ENCODE measurements around the gene RNF112. TPM values are rescaled to one million over a fixed set of nuclear protein-coding genes. Genes with fewer than 3 reads are reported as not detected.

RNF112 gene
- total RNA-seq, 3 donors from 2014 or later (not counting 1 experiment from before 2014, with no cell fraction given): 1.0 to 5.1 (median 5.0) TPM

DNA sequence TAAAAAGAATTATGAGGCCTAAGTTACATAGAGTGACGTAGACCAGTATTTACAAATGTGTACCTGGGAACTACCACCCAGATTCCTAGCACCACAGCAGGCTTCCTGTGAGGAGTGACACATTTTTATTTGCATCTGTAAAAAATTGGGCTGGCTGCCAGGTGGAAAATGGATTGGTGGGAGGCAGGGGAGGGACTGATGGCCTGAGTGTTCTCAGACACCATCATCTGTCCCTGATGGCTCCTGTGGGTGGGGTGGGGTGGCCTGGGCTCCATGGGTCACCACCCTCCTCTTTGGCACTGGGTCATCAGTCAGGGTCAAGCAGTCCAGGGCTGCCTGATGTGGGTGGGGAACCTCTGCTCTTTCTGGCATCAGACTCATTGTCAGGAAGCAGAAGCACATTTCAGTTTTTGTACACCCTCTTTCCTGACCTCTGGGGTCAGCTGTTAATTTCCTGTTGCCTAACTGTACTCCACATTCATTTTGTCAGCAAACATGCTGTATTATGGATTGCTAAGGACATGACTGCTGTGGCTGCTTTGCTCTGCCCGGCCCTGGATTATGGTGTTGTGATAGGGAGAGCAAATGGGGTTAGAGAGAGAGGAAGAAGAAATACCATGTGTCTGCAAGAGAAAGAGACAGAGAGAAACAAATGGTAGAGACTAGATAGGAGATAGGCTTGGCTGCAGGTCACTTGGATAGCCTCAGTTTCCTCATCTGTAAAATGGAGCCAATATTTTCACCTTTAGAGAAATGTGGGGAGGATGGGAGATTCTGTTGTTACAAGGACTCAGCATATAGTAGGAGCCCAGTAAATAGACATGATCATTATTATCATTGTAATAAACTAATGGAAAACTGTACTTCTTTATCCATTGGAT lies 12.5 kb upstream of the RNF112 start:
- Histone ChIP-seq H3K27me3 (ENCODE audit: control insufficient read depth, insufficient read depth, low read length) (no peaks in the 10 kb centered on the region), H3K27ac (ENCODE audit: low read length) (no peak overlapping the region), H3K4me1 (ENCODE audit: control insufficient read depth, insufficient read depth, low read length) (no peaks in the 10 kb centered on the region), H3K36me3 (ENCODE audit: control insufficient read depth, insufficient read depth, low read length) (no peaks in the 10 kb centered on the region), H3K9me3 (ENCODE audit: control insufficient read depth, insufficient read depth, low read length) (no peaks in the 10 kb centered on the region), H3K4me3 (ENCODE audit: low read length) (no peak overlapping the region)
- DNase-seq: no peak
- peaks cover 5 to 6% of the 10 kb centered on the region in 2 donors for H3K4me1 Mint-ChIP-seq
- no peak overlapping the region for H3K4me3 Mint-ChIP-seq
- ATAC-seq: no peak
- peak overlapping the region in 1 of 2 donors; percentile 53 for H3K27ac Mint-ChIP-seq
- TF ChIP-seq, protein P1, sequence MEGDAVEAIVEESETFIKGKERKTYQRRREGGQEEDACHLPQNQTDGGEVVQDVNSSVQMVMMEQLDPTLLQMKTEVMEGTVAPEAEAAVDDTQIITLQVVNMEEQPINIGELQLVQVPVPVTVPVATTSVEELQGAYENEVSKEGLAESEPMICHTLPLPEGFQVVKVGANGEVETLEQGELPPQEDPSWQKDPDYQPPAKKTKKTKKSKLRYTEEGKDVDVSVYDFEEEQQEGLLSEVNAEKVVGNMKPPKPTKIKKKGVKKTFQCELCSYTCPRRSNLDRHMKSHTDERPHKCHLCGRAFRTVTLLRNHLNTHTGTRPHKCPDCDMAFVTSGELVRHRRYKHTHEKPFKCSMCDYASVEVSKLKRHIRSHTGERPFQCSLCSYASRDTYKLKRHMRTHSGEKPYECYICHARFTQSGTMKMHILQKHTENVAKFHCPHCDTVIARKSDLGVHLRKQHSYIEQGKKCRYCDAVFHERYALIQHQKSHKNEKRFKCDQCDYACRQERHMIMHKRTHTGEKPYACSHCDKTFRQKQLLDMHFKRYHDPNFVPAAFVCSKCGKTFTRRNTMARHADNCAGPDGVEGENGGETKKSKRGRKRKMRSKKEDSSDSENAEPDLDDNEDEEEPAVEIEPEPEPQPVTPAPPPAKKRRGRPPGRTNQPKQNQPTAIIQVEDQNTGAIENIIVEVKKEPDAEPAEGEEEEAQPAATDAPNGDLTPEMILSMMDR (IDR thresholded peaks at IDR 0.05): no peak
- H3K36me3 Mint-ChIP-seq: no peaks in the 10 kb centered on the region
- intact Hi-C loops (cut with micrococcal nuclease): no loop called here
- 76% methylated on average over 2 of the region's 2 CpGs for WGBS (ENCODE audit: insufficient coverage)
- H3K9me3 Mint-ChIP-seq: no peaks in the 10 kb centered on the region
- peaks cover 0 to 4% of the 10 kb centered on the region in 2 donors for H3K27me3 Mint-ChIP-seq (ENCODE audit: low read depth in 2 of 2)

DNA sequence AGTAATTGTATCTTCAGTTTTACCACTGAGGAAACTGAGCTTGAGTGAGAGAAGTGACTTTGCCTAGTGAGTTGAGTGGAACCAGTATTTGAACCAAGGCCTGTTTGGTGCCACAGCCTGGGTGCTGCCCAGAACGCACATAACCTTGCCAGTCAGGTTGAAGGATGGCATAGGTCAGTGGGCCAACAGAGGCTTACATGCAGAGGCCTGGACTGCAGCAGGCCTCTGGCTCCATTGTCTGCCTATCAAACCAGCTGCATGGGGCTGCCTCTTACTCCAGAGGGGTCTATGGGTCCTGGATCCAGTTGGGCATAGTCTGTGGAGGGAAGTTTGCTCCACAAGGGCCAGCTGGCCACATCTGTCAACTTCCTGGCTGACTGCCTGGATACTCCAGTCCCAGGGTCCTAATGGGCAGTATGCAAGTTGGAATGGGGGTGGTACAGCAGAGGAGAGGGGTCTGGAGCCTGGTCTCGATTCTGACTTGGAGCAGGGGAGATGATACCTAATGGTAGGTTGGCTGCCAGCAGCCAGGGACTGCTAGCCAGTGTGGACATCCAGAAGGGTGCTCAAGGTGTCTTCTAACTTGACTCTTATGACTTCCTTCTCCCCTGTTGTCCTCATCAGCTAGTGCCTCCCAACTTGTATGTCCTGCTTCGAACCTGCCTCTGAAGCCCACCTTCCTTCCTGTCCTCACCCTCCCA lies 11.1 kb upstream of the RNF112 start:
- no peak overlapping the region for H3K4me3 Mint-ChIP-seq
- no peak overlapping the region for H3K27ac Mint-ChIP-seq
- intact Hi-C loops (cut with micrococcal nuclease): no loop called here
- Histone ChIP-seq H3K9me3 (ENCODE audit: control insufficient read depth, insufficient read depth, low read length) (no peaks in the 10 kb centered on the region), H3K27ac (ENCODE audit: low read length) (no peak overlapping the region), H3K4me1 (ENCODE audit: control insufficient read depth, insufficient read depth, low read length) (no peaks in the 10 kb centered on the region), H3K27me3 (ENCODE audit: control insufficient read depth, insufficient read depth, low read length) (no peaks in the 10 kb centered on the region), H3K36me3 (ENCODE audit: control insufficient read depth, insufficient read depth, low read length) (no peaks in the 10 kb centered on the region), H3K4me3 (ENCODE audit: low read length) (no peak overlapping the region)
- ATAC-seq (no peak), DNase-seq (no peak)
- no peaks in the 10 kb centered on the region for H3K36me3 Mint-ChIP-seq
- no peaks in the 10 kb centered on the region for H3K9me3 Mint-ChIP-seq
- WGBS (ENCODE audit: insufficient coverage): 75% methylated on average over 3 of the region's 3 CpGs
- TF ChIP-seq, protein P1 (IDR thresholded peaks at IDR 0.05): no peak
- H3K4me1 Mint-ChIP-seq: peaks cover 5 to 6% of the 10 kb centered on the region in 2 donors
- peaks cover 0 to 4% of the 10 kb centered on the region in 2 donors for H3K27me3 Mint-ChIP-seq (ENCODE audit: low read depth in 2 of 2)

DNA sequence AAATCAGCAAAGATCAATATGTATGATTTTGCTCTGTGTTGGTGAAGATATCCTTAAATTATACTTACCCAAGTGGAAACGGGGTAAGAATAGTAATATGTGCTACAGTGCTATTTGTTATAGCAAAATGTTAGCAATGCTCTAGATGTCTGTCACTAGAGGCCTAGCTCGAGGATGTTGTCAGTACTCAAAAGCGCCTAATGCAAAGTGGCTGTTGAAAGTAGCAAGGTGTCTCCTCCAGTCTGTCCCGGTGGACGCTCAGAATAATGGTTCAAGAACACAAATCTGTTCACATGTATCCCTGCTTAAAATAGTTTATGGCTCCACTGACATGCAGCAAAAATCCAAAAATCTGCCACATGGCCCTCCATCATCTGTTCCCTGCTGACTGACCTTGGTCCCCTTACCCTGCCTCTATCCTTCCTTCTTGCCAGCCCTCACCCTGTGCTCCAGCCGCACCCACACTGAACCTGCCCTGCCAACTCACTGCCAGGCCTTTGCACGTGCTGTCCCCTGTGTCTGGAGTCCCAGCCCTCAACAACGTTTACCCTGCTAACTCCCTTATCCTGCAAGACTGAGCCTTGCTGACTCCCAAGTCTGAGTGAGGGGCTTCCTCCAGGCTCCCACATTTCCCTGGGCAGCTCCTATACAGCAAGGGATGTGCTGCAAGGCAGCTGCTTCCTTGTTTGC lies 9.6 kb upstream of the RNF112 start:
- Mint-ChIP-seq H3K27ac (no peak overlapping the region), H3K27me3 (ENCODE audit: low read depth in 2 of 2) (peaks cover 0 to 4% of the 10 kb centered on the region in 2 donors), H3K4me3 (no peak overlapping the region), H3K4me1 (peaks cover 5 to 6% of the 10 kb centered on the region in 2 donors), H3K9me3 (no peaks in the 10 kb centered on the region), H3K36me3 (no peaks in the 10 kb centered on the region)
- DNase-seq (no peak), ATAC-seq (no peak)
- Histone ChIP-seq H3K27me3 (ENCODE audit: control insufficient read depth, insufficient read depth, low read length) (no peaks in the 10 kb centered on the region), H3K9me3 (ENCODE audit: control insufficient read depth, insufficient read depth, low read length) (no peaks in the 10 kb centered on the region), H3K4me1 (ENCODE audit: control insufficient read depth, insufficient read depth, low read length) (no peaks in the 10 kb centered on the region), H3K27ac (ENCODE audit: low read length) (no peak overlapping the region), H3K4me3 (ENCODE audit: low read length) (no peak overlapping the region), H3K36me3 (ENCODE audit: control insufficient read depth, insufficient read depth, low read length) (no peaks in the 10 kb centered on the region)
- intact Hi-C loops (cut with micrococcal nuclease): no loop called here
- 85% methylated on average over 8 of the region's 8 CpGs for WGBS (ENCODE audit: insufficient coverage)
- TF ChIP-seq, protein P1 (IDR thresholded peaks at IDR 0.05): no peak

All from natural killer cell (primary cell).